ENCODE data around the gene PDE11A.

The PDE11A gene

DNA sequence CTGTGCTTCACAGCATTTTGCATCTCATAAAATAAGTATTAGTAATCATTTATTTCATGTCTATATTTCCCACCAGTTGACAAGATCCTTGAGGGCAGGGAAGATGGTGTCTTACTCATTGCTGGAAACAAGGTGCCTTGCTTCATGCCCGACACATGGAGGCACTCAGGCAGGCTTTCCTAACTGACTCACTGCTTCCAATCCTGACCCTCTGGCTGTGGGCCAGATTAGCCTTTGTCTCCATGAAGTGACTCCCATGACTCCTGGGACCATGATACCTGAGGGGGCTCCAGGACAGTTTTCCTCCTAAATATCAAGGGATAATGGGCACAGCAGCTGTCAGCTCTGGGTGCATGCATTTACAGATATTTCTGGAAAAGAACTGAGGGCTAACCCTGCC lies 405.0 kb downstream of the PDE11A start:
- DNase-seq (ENCODE audit: low spot score) = no peak

DNA sequence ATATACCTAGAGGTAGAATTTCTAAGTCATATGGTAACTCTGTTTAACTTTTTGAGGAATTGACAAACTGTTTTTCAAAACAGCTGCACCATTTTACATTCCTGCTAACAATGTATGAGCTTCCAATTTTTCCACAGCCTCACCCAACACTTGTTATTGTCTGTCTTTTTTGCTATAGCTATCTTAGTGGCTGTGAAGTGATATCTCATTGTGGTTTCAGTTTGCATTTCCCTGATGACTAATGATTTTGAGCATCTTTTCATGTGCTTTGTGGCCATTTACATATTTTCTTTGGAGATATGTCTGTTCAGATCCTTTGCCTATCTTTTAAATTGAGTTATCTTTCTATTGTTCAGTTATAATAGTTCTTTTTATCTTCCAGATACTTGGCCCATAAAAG lies 406.2 kb downstream of the PDE11A start:
- DNase-seq (ENCODE audit: low spot score) = no peak

DNA sequence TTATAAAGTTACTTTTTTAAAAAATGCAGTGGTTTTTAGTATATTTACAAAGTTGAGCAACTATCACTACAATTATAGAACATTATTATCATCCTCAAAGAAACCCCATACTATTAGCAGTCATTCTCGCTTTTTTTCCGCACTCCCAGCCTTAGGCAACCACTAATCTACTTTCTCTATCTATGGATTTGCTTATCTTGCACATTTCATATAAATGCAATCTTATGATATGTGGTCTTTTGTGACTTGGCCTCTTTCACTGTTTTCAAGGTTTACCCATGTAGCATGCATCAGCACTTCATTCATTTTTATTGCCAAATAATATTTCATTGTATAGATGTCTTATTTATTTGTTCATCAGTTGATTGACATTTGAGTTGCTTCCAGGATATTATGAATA lies 406.6 kb downstream of the PDE11A start:
- no peak for DNase-seq (ENCODE audit: low spot score)

DNA sequence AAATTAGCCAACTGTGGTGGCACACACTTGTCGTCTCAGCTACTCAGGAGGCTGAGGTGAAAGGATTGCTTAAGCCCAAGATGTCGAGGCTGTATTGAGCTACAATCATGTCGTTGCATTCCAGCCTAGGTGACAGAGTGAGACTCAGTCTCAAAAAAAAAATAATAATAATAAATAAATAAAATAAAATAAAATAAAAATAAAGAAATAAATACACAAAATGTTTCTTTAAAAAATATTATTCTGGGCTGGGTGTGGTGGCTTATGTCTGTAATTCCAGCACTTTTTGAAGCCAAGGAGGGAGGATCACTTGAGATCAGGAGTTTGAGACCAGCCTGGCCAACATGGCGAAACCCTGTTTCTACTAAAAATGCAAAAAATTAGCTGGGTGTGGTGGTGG lies 407.2 kb downstream of the PDE11A start:
- DNase-seq (ENCODE audit: low spot score) = no peak

DNA sequence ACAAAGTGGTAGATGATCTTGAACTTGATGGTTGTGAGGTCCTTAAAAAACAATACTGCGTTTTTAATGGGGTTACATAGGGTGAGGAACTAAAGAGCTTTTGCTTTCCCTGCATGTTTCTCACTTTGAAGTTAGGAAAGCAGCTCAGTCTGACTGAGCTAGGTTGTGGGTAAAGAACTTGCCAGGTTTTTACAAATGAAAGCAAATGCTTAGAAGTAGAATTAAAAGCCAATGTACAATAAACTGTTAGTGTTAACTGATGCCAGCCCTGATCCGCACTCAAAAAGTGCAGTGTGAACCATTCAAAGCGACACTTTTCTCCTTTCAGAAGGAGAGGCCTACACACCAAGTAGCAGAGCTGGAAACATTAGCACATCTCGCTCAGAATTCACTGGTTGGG lies 409.7 kb downstream of the PDE11A start:
- no peak for DNase-seq (ENCODE audit: low spot score)

DNA sequence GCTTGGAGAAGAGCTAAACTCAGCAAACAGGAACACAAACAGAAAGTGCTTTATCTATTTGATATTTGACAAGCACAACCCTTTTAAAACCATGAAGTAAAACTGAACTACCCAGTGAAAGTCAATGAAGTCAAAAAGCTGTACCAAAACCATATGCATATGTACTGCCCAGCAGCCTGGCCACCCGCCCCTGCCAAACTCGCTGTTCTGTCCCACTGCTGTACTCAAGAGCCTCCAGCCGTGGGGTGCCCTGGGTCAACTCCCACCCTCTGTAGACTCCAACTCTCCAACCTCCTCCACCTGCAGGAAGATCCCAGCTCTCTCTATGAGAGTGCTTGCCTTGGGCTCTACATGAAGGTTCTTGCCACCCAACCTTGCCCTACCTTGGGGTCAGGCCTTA lies 411.8 kb downstream of the PDE11A start:
- DNase-seq (ENCODE audit: low spot score) = no peak

DNA sequence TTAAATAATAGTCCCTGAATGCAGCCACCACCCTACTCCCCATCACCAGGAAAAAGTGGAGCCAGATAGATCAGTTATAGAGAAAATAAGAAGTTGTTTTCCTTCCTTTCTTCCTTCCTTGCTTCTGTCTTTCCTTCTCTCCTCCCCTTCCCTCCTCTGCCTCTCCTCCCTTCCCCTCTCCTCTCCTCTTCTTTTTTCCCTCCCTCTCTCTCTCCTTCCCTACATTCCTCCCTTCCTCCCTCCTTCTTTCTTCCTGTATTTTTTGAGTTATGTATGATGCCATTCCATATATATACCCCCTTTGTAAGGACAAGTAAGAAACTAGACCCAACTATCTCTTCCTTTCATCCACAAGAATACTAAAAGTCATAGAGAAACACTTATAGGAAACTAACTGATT lies 414.3 kb downstream of the PDE11A start:
- no peak for DNase-seq (ENCODE audit: low spot score)

DNA sequence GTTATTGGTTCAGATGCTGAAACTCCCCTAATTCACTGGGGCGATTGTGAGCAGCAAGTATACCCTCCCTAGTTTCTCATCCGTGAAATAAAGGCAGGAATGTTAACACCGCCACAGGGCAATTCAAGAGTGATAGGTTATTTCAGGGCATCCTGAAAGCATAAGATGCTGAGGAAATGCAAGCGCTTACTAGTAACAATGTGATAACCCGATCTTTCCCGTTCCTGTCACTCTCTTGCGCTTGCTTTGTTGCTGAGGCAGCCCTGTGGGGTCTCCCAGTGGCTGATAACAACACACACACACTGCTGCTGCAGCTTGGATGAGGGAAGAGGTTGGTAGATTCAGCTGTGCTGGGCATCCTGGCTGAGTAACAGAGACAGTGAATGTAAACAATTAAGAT lies 420.7 kb downstream of the PDE11A start:
- DNase-seq (ENCODE audit: low spot score) = no peak

DNA sequence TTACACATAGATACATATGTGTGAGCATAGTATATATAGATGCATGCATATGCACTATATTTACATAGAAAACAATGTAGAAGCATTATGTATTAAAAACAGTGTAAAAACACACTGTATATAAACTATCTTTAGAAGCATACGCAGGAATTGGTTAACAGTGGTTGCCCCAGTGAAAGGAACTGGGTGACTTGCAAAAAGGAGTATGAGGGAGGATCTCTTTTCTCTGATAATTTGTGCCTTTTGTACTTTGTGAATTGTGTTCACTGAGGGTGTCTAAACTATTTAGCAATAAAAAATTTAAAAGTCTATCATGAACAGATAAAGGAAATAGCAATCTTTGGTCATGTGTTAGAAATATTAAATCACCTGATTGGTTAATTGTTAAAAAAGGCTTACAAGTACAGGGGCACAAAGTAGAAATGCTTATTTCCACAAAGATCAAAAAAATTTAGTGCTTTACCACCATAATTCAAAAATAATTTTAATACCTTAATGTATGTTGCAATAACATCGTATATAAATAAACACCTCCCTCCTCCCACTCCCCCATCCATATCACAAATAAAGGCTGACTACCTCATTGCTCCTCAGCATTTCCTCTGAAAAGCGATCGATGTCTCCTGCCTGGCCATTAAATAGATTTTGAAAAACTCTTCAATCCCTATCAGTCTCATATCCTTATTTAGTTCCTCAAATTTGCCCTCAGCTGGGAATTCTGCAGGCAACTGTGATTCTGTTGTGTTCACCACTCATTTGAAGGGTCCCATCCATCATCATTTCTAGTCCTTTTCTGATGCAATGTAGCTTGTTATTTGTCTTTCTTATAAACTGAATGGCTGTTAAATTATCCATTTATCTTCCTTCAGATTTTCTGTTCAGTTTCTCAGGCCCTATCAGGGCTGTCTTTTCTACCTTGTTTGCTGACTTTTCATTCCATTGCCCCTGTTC lies 422.7 kb downstream of the PDE11A start:
- DNase-seq (ENCODE audit: low spot score) = no peak

DNA sequence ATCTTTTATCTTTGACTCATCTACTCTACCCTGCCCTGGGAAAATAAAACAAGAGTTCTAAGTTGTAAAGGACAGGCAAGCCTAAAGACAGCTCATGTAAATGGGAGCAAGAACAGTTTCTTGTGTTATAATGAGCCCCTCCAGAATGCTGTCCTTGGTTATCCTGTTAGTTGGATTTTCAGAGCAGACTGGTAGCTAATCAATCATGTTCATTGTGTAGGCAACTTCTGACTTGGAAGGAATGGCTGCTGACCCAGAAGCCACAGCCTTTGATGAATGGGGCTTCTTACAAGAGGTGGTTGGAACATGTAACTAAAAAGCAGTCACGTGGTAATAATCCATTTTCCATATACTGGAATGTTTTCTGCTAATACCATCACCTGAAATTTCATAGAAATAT lies 425.8 kb downstream of the PDE11A start:
- DNase-seq (ENCODE audit: low spot score) = peak; percentile 71

DNA sequence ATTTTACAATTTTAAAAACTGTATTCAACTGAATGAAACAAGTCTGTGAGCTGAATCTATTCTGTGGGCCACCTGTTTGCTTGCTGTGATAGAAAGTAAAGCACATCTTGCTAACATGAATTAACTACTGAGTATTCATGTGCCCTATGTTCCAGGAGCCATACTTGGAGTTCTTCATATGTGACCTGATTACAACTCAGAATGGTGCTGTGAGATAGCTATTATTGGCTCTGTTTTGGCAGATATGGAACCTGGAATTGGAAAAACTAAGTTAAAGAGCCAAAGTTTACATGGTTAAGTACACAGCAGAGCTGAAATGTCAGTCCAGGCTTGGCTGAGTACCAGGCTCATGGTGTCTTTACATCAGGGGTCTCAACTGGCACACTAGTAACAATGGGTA lies 426.3 kb downstream of the PDE11A start:
- DNase-seq (ENCODE audit: low spot score) = no peak

DNA sequence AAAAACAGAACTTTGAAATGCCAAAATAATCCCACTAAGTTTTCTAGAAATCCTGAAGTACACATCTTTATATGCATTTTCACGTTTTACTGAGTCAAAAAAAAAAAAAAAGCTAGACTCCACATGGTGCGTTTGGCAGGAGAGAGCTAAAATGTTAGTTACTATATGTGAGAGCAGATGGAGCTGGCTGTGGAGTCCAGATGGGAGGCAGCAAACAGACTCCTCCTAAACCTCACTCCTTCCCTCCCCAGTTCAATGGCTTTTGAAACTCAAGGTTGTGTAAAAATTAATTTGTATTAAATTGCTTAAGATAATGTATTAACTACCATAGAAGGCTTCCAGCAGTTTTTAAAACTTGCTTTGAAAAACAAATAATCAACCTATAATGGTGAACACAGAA lies 431.2 kb downstream of the PDE11A start:
- no peak for DNase-seq (ENCODE audit: low spot score)

DNA sequence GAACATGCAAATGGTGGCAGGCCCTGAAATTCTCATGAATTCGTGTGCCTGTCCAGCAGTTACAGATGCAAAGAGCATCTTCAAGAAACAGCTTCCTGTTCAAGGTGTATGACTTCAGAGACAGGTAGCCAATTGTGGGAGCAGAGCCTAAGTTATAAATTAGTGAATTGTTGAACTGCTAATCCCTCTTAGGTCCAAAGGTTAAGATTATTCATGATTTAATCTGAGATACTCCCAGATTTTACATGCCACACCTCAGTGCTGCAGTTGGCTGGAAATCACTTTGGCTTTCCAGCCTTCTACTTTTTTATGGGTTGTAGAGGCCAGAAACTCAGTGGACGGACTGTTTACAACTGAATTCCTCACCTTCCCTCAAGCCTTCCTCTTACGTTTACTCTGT lies 432.2 kb downstream of the PDE11A start:
- no peak for DNase-seq (ENCODE audit: low spot score)

DNA sequence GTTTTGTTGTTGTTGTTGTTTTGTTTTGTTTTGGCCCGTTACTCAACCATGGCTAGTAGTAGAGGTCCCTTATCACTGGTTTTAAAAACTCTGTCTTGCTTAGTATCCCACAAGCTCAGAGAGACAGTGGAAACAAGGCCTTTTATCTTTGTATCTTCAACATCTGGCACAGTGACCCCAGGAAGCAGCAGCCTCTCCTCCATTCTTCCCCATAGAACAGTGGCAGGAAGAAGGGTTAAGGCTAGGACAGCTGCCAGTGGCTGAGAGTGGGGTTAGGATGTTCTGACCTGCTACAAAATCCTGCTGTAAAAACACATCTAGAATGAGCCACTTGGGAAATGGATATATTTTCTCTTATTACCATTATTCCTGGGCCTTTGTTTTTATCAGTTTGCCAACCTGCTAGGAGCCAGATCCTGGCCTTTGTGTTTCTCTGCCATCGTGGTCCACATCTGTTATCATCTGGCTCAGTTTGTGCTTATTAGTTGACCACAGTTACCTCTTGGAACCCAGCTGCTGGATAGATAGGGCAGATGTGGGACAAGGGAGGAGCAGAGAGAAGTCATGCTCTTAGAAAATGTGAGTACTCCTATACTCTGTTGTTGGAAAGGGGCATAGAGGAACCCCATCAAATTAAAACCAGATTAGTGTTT lies 433.2 kb downstream of the PDE11A start:
- no peak for DNase-seq (ENCODE audit: low spot score)

DNA sequence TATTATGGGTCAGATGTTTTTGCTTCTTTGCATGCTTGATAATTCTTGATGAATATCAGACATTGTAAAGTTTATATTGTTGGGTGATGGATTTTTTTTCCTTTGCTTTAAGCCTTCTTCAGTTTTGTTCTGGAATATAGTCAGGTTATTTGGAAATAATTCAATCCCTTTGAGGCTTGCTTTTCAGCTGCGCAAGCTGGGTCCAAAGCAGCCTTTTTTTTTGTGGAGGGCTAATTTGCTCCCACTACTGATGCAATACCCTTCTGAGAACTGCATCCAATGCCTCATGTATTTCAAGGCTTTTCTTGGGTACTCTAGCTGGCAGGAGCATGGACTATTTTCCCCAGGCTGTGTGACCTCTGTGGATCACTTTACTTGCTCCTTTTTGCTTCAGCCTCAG lies 434.1 kb downstream of the PDE11A start:
- DNase-seq (ENCODE audit: low spot score) = no peak

DNA sequence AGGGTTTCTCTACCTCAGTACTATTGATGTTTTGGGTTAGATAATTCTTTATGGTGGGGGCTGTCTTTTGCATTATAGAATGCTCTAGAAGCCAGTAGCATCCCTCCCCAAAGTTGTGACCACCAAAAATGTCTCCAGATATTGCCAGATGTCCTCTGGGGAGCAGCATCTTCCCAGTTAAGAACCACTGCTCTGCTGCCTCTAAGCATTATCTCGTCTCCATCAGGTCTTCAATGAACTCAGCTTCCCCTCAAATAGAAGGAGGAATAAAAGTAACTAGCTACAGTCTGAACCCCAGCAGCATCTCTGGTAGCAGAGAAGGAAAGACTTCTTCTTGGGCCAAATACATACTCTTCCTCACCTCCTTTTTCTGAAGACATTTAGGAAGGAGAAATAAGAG lies 435.9 kb downstream of the PDE11A start:
- DNase-seq (ENCODE audit: low spot score) = no peak

DNA sequence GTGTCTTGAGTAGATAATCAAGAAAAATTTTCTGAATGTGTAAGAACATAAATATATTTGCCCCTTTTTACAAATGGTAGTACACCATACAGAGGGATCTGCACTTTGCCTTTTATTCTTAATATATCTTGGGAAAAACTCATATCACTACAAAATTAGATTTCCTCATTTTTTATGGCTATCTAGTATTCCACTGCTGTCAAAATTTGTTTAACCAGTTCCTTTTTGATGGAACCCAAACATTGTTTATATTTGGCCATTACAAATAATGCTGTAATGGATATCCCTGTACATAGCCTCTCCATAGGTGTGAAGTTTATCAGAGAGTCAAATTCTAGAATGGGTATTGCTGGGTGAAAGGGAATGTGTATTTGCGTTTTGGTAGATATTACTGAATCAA lies 436.9 kb downstream of the PDE11A start:
- DNase-seq (ENCODE audit: low spot score) = no peak

DNA sequence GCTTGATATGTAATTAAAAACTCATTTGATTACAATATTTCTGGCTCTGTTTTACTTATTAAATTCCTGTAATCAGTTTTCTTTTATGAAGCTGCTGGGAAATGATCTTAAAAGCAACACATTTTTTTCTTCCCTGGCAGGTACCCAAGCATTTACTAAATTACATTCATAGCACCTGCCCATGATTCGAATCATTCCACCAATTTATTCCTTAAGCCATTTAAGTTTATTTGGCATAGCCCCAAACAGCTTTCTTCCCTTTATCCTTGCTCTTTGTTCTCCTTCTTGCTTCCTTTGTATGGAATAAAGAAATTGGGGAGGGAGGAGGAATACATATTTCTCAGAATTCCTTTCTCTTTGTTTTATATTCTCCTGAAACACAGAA lies 438.7 kb downstream of the PDE11A start:
- no peak for DNase-seq (ENCODE audit: low spot score)

DNA sequence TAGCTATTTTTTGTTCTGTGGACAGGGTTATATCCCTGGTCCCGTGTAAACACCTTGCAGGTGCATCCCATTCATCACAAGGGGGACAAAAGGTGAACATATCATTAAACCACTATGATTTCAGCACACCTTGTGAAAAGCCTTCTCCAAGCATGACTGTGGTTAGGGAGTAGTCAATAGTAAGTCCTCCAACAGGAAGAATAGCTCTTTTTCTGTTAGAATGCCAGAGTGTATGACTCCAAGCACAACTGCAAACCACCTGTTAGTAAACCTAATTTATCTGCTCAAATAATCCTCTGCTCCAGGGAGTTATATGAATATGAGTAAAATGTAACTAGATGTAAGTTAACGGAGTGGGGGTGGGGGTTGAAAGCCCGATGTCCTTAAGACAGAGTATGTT lies 439.5 kb downstream of the PDE11A start:
- no peak for DNase-seq (ENCODE audit: low spot score)

DNA sequence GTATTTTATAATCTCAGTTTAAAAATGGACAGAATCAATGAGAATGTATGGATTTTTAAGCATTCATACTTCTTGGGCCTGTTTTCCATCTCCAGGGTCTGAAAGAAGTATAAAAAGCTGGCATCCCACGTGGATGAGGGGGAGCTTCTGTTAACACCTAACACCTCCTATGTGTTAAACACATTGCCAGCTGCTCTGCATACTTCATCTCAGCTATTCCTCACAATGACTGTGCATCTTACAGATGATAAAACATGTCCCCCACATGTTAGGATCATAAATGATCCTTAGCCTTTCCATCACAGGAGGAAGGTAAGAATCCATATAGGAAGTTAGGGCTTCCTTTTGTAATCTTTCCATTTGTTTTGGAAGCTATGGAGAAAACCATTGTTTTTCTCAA lies 440.9 kb downstream of the PDE11A start:
- DNase-seq (ENCODE audit: low spot score) = no peak

DNA sequence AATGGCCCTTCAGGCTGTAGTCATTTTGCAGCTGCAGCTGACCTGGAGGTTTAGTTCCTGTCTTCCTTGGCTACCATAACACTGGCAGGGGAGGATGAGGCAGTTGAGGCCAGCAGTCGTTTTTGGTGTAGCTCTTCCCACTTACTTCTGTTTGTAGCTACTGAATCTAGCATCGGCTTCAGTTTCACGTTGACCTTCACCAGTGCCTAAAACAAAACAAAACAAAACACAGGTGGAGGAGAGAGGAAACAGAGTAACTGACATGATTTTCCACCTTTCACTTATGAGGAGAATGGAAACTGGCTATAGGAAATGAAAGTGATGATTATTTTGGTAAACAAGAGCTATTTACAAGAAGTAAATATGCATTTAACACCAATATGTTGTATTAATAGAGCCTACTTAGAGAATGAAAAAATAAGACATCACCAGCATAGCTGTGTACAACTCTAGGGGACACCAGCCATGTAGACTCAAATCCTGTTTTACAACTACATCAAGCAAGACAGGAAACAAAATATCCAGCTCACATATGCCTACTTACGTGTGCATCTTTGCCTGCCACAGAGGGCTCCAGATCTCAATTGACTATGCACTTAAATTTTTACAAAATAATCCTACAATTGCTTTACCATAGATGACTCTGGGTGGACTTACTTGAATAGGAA lies 443.1 kb downstream of the PDE11A start:
- DNase-seq (ENCODE audit: low spot score) = no peak

DNA sequence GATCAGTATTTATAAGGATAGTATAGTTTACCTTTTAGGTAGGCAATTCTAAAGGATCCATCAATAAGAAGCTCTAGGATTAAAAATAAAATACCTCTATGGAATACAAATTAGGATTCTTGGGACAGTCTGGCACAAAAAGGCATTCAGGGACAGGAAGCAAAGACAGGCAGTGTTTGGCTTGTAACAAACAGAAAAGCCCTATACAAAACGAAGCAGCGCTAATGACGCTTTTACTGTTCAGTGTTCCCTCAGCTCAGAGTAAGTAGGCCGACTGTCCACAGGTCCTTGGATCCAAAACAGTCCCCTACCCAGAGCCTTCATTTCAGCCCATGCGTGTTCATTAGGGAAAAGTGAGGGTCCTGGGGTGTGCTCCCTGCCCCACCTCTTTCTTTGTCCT lies 443.7 kb downstream of the PDE11A start:
- no peak for DNase-seq (ENCODE audit: low spot score)

All from COLO829 (cell line).